IPS-11a (cell line): Measurements from ENCODE around the gene E2F7.
"Not testable (repeated sequence)": the region's sequence is repeated elsewhere in the genome, so short reads cannot be mapped to it uniquely, and the experiment has no call there.

Experiments used
- H3K4me3 ChIP-seq: one replicate; pipeline ENCODE4 v1.5.1; 2013; ENCODE audit warnings: low read depth, low read length, control low read depth

E2F7 gene, protein sequence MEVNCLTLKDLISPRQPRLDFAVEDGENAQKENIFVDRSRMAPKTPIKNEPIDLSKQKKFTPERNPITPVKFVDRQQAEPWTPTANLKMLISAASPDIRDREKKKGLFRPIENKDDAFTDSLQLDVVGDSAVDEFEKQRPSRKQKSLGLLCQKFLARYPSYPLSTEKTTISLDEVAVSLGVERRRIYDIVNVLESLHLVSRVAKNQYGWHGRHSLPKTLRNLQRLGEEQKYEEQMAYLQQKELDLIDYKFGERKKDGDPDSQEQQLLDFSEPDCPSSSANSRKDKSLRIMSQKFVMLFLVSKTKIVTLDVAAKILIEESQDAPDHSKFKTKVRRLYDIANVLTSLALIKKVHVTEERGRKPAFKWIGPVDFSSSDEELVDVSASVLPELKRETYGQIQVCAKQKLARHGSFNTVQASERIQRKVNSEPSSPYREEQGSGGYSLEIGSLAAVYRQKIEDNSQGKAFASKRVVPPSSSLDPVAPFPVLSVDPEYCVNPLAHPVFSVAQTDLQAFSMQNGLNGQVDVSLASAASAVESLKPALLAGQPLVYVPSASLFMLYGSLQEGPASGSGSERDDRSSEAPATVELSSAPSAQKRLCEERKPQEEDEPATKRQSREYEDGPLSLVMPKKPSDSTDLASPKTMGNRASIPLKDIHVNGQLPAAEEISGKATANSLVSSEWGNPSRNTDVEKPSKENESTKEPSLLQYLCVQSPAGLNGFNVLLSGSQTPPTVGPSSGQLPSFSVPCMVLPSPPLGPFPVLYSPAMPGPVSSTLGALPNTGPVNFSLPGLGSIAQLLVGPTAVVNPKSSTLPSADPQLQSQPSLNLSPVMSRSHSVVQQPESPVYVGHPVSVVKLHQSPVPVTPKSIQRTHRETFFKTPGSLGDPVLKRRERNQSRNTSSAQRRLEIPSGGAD

DNA sequence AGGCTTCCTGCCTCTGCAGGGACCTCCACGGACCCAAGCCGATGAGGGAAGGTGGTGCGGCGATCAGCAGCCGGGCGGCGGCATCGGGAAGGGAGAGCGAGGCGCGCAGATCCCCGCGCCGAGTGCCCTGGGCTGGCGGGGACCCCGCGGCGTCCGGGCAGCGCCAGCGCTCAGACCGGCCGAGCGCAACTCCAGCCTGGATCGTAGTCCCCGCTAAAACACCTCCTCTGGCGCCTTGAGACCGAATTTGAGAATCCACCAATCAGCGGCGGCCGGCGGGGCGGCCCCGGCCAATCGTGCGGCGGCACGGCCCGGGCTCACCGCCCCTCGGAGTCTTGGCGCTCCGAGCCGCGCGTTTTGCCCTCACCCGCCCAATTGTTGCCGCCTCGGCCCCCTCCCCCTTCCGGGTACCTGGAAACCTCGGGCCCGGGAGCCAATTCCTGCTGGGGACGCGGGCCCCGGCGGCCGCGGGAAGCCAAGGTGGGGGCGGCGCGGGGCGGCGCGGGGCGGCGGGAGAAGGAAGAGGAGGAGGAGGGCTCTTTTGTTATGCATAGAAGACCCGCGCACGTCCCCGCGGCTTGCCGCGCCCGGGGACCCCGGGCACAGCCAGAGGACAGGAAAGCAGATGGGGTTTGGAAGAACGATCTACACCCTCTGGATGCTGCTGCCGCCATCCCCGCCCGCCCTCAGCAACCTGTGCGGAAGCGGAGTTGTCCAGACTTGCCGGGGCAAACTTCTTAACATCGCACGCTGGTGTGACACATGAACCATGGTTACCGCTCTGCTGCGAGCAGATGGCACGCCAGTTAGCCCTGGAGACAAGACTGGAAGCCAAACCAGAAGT, at the start of gene E2F7:
Gene E2F7, minus strand, starts transcription at position 209 of the 844 bp plus-strand sequence. CDS start 934 bp downstream, outside the sequence.
- H3K4me3 ChIP-seq, result peak within 1 kb of the TSS; percentile 84

DNA sequence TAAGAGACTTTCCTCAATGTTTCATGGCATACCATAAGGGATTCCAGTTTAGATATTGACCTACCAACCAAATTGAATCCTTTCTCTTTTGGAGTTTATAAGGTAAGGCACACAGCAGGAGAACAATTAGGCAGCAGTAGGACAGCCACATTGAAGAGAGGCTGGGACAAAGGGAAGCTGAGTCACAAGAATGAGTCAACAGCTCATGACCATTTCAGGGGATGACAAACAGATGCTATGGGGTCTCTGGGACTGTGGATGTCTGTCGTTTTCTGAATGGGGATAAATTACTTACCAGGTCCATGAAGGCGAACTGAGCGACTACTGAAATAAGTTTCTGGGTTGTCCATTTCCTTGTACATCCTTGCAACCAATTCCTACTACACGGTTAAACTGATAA, 48.6 kb upstream of the E2F7 start:
- no peak overlapping the region for H3K4me3 ChIP-seq

DNA sequence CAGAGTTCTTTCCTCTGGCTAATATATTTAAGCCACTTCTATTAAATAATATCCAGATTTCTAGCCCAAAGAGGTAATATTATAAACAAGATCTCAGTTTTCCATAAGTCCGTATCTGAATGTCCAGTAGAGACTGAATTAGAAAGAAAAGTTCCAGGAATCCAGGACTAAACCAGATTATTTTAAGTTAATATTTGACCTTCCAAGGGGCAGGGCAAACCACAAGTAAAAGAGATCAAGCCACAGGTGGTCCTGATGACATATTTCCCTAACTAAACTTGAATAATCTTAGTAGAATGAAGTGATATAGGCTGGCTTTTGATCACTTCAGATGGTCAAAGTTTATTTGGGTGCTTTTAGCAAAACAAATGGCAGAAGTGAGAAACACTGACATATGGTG, 43.3 kb upstream of the E2F7 start:
- no peak overlapping the region for H3K4me3 ChIP-seq

DNA sequence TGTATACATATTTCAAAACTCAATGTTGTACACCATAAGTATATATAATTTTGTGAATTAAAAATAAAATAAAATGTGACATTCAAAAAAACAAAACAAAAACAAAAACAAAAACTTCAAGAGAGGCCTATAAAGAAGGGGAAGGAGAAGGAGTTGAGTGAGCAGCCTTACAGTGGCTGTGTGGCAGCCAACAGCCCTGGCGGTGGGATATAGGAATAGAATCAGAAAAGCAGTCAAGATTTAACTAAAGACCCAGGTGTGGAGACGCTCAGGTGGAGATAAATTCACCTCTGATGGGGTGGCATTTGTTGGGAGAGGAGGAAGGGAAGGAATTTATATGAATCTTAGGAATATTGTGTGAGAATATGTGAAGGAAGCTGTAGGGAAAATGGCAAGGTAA, 41.8 kb upstream of the E2F7 start:
- no peak overlapping the region for H3K4me3 ChIP-seq

DNA sequence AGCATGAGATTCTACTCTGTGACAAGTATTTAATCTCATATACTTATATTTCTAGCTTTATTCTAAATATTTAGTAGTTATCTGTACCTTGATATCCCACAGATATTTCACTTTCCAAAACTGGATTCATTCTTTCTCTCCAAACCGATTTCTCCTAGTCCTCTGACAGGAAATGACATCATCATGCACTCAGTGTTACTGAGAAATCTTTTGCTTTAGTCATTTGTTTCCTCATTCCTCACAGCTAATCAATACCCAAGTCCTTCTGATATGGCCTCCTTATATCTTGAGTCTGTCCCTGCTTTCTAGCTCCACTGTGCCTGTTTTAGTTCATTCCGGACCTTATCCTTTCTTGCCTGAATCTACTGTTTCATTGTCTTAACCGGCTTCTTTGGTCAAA, 39.4 kb upstream of the E2F7 start:
- no peak overlapping the region for H3K4me3 ChIP-seq

DNA sequence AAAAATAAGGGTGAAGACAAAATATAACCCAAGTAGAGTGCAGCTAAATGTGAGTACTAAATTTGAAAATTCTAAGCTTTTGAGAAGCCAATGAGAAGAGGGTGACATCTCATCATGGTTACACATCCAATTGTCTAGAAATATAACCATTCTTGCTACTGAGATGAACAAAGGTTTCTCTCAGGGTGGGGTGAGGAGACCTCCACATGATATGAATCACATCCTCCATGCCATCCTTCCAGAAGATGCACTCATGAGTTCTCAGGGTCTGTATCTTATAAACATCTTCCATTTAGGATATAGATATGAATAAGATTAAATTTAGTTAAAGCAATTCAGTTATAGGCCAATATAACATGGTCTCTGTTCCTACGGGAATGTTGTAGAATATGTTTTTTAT, 38.9 kb upstream of the E2F7 start:
- no peak overlapping the region for H3K4me3 ChIP-seq

DNA sequence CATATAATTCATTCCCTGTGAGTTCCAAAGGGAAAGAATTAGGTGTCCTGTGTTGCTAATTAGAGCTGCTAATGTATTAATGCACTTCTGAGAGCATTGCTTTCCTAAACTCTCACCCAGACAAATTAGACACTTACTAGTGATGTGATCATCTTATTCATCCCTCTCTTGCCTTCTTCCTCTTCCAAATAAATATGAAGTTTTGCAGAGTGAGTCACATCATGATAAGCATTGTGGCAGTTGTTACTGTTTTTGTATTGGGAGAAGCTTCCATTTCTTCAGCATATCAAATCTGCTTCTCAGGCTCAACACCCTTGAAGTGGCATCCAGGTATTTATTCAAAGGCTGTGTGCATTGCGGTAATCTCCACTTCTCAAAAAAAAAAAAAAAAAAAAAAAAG, 37.3 kb upstream of the E2F7 start:
- H3K4me3 ChIP-seq, result no peak overlapping the region

DNA sequence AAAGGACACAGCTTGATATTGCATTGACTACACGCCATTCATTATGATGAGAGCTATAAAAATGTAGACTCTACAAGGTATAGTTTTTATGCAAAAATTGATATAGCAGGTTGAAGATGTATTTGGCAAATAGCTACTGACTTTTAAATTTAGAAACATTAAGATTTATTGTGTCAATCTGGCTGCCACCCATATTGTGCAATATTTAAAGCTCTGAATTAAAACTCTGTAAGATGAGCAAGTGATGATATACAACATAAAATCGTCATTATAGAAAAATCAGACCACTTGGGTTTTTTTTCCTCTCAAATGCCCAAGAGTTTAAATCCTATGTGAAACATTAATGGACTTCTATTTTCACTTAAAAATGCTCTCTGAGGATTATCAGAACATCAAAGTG, 36.8 kb upstream of the E2F7 start:
- no peak overlapping the region for H3K4me3 ChIP-seq

DNA sequence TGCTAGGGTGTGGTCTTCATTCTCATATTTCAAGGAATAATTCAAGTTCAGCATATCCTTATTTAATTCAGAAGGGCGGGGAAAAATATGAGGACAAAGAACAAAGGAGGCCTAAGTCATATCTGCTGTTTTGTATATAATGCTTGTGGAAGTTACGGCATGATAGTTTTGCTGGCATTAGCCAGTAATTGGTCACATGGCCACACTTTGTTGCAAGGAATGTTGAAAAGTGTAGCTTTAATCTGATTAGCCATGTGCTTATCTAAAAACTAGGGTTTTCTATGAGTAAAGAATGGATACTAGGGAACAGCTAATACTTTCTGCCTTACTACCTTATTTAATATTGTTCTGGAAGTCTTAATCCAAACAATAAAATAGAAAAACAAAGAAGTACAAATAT, 34.4 kb upstream of the E2F7 start:
- no peak overlapping the region for H3K4me3 ChIP-seq

DNA sequence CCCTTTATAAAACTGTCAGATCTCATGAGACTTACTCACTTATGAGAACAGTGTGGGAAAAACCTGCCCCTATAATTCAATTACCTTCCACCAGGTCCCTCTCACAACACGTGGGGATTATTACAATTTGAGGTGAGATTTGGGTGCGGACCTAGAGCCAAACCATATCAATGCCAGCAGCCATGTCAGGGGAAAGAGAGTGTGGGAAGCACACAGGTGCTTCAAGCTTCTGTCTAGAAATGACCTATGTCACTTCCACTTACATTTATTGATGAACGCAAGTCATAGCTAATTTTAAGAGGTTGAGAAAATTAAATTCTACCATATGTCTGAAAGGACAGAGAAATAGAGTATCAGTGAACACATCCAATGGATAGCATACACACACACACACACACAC, 32.5 kb upstream of the E2F7 start:
- H3K4me3 ChIP-seq, result no peak overlapping the region

DNA sequence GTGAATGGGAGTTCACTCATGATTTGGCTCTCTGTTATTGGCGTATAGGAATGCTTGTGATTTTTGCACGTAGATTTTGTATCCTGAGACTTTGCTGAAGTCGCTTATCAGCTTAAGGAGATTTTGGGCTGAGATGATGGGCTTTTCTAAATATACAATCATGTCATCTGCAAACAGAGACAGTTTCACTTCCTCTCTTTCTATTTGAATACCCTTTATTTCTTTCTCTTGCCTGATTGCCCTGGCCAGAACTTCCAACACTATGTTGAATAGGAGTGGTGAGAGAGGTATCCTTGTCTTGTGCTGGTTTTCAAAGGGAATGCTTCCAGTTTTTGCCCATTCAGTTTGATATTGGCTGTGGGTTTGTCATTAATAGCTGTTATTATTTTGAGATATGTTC, 26.9 kb upstream of the E2F7 start:
- H3K4me3 ChIP-seq, result not testable (repeated sequence)

DNA sequence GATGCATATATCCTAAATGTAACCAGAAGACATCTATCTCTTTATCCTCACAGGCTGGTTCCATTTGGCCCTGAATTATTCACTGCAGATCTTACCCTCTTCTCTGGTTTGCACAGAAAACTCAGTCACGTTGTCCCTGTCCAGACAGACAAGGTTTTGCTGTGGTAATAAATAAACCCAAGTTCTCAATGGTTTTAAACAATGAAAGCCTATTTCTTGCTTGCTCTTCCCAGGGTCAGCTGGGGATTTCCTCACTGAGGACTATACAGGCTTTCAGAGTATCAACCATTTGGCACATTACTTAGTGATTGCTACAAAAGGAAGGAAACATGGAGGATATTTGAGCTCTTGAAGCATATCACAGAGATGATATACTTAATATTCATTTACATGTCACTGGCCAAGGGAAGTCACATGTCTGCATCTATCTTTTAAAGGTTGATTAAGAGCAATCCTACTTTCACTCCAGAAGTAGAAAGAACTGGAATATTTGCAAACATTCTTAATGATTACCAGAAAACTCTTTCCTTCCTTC, 24.4 kb upstream of the E2F7 start:
- no peak overlapping the region for H3K4me3 ChIP-seq

DNA sequence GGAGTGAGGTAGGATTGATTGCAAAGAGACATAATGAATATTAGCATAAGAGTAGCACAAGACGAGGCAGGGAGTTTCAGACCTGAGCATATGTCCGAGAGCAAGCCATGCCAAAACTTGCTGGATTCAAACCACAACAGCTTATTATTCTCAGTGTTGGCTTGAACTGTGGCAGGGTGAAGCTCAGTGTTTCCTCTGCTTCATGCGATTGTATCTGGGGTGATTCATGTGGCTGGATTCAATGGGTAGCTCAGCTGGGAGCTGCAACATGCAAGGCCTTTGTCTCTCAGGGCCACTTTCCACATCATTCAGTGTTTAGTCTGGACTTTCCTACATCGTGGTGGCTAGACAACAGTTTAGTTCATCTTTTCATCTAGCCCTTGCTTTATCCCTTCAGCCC, 22.1 kb upstream of the E2F7 start:
- no peak overlapping the region for H3K4me3 ChIP-seq

DNA sequence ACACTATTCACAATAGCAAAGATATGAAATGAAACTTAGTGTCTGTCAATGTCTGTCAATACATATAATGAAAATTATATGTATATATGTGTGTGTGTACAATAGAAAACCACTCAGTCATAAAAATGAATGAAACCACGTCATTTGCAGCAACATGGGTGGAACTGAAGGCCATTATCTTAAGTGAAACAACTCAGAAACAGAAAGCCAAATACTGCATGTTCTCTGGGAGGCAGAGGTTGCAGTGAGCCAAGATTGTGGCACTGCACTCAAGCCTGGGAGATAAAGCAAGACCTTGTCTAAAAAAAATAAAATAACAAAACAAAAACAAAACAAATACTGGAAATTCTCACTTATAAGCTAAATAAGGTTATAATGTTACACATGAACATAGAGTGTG, 16.7 kb upstream of the E2F7 start:
- H3K4me3 ChIP-seq, result no peak overlapping the region

DNA sequence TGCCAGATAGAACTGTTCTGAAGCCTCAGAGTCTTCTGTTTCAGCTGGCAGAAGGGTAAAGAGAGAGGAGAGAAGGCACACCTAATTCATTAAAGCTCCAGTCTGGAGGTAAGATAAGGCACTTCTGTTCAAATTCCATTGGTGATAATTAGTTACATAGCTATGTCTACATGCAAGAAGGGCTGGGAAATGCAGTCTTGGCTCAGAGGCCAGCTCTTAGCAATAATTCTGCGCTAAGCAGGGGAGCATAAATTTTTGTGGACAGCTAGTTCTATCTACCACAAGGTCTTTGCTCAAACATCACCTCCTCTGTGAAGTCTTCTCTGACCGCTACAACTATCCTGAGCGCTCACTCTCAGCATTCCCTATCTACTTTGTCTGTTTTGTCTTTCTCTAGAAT, 14.3 kb upstream of the E2F7 start:
- H3K4me3 ChIP-seq, result no peak overlapping the region

DNA sequence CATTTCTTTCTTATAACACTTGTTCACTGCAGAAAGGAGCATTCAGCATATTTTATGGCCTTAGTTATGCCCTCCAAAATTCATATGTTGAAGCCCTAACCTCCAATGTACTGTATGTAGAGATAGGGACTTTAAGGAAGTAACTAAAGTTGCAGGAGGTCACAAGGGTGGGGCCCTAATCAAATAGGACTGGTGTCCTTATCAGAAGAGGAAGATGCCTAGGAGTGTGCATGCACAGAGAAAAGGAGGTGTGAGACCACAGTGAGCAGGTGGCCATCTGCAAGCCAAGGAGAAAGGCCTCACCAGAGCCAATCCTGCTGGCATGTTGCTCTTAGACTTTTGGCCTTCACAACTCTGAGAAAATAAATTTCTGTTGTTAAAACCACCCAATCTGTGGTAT, 12.9 kb upstream of the E2F7 start:
- H3K4me3 ChIP-seq, result no peak overlapping the region

DNA sequence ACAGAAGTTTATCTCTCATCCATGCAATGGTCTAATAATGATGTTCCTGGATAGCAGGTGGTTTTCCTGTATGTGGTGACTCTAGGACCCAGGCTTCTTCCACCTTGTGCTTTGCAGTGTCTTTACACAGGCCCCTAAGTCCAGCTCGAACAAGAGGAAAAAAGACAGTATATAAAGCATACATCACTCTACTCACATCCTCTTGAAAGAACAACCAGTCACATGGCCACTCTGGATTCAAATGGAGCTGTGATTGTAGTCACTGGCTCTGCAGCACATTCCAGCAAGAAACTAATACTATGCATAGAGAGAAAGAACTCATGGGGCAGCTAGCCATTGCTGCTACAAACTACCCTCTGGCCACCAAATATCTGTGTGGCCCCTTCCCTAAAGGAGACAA, 11.5 kb upstream of the E2F7 start:
- no peak overlapping the region for H3K4me3 ChIP-seq

DNA sequence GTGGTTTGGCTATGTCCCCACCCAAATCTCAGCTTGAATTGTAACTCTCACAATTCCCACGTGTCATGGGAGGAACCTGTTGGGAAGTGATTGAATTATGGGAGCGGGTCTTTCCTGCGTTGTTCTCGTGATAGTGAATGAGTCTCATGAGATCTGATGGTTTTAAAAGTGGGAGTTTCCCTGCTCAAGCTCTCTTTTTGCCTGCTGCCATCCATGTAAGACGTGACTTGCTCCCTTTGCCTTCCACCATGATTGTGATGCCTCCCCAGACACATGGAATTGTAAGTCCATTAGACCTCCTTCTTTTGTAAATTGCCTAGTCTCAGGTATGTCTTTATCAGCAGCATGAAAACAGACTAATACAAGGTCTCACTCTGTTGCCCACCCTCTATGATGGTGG, 8.5 kb upstream of the E2F7 start:
- H3K4me3 ChIP-seq, result not testable (repeated sequence)

DNA sequence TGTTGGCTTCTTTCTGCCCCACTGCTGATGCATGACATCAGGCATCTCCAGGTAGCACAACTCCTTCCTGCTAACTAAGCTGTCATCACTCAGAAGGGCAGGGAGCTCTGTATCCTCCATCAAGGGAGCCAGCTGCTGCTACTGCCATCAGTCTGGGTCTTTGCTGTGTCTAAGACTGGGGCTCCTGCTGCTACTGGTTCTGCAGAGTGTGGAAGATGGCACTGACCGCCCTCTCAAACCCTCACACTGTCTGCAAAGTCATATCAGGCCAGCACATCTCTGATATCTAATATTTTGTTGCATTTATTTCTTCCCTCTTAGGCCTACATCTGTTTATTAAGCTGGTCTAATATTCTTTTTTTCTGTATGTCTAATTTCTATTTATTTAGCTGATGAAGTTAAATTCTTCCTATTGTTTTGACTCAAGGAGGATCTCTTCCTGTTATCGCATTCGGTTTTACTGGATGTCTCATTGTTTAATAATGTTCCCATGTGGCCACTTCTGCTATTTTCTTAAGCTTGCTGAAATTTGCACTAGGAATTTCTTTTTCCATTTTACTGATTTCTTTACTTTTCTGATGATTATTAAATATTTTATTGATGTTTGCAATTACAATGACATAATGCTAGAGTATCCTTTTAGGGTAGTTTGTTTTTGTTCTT, 7.6 kb upstream of the E2F7 start:
- H3K4me3 ChIP-seq, result no peak overlapping the region

DNA sequence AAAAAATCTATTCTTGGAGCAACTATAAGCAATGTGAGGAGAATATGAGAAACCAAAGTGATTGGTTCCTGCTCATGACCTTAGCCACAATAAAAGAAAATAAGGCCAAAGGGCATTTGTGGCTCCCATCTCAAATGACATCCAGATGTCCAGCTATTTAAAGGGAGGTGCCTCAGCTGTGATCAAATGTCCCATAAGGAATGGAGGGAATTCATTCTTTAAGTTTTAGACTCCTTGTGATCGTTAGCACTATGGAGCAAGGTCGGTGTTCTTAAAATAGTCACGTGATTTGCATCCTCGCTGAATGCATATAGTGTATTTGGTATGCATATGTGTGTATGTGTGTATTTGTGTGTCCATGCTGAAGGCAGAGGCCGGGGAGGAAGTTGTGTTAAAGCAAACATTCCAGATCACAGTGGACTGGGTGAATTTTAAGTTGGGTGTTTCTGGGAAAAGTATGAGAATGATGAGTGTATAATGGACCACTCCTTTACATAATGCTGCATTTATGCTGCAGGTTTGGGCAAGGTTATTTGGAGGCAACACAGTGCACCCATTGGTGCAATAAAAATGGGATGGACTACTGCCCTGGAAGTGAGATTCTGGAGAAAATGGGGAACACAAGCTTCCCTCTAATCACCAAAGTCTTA, 5.6 kb upstream of the E2F7 start:
- H3K4me3 ChIP-seq, result no peak overlapping the region
